H4 (cell line): ENCODE data around the gene EPHB3. TPM values are rescaled to one million over a fixed set of nuclear protein-coding genes. Genes with fewer than 3 reads are reported as not detected.

Experiments used
- DNase-seq: peaks from one replicate; pipeline ENCODE4 v3.0.0-alpha.2; 2015; ENCODE audit warnings: low spot score
- total RNA-seq: library from RNA; depleted of rRNA; stranded (reverse); fragments of >200 nt; shearing (Covaris generic); gene quantifications from 2 replicates; pipeline ENCODE4 v1.2.3, GENCODE V29; 2014

Gene EPHB3
- total RNA-seq, 1 experiment from 2014 or later: 2.0 TPM

DNA sequence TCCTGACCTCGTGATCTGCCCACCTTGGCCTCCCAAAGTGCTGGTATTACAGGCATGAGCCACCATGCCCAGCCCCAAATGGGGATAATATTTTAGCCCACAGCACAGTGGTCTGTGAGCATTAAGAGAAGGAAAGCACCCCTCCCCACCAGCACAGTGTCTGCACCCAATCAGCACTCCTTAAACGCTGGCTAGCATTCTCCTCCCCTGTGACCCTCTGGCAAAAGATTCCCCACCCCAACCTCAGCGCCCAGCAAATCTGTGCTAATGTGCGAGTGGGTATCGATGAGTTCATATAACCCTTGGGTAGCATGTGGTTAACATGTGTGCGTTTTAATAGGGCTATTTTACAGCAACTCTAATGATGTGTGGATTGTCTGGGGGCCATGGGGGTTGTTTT is 18.3 kb upstream of the EPHB3 start:
- no peak for DNase-seq

DNA sequence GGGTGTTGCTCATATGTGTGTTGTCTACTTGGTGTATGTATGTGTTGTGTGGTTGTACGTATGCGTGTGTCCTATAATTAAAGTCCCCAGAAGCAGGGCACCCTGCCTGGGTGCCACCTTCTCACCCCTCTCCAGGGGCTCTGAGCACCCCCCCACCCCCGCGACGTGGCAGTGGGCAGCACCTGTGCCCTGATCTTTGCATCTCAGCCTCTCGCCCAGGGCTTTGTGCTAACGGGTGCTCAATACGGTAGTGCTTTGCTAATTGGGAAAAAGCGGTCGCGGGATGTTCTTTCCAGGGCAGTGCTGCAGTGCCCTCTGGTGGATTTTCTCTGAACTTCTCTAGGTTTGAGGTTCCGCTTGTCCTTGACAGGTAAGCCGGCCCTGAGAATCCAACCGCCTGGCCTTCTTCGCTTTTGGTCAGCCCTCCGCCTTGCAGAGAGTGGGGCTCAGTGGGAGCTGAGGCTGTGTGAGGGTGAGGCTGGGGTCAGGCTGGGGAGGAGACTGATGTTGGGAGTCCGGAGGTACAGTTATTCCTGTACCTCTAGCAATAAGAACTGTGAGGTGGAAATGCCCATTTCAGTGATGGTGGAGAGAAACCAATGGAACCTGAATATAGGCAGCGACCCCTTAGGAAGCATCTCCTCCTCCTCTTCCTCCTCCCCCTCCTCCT is 17.6 kb upstream of the EPHB3 start:
- peak; percentile 67 for DNase-seq

GRCh38 chr3:184544513-184544861 is 17.1 kb upstream of the EPHB3 start:
- DNase-seq: no peak

GRCh38 chr3:184545769-184546168 is 15.8 kb upstream of the EPHB3 start:
- no peak for DNase-seq

GRCh38 chr3:184546252-184546651 is 15.3 kb upstream of the EPHB3 start:
- DNase-seq: no peak

GRCh38 chr3:184549796-184550577 is 11.6 kb upstream of the EPHB3 start:
- no peak for DNase-seq

- DNase-seq: no peak
Measured at GRCh38 chr3:184551103-184551502, 10.5 kb upstream of the EPHB3 start.

DNA sequence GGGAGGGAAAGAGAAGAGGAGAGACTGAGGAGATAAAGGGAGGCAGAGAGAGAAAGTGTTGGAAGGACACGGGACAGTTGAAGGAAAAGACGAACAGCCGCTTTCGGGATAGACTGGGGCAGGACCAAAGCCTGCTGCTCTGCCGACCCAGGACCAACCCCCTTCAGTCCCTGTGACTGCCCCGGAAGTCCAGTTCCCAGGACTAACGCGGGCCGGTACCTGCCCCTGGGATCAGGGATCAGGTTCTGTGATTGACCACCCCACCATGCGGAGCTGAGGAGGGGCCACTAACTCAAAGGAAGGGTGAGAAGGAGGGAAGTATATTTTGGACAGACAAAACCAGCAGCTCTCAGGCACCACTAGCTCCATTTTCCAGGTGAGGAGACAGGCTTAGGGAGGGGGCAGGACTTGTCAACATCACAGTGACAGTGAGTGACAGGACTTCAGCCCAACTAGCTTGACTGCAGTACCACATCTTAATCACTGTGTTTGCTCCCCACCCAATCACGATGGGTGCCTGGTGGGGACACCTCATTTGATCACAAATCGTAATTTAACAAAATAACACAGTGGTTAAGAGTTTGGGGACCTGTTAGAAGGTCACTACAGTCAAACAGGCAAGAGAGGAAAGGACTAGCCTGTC is 9.8 kb upstream of the EPHB3 start:
- no peak for DNase-seq

DNA sequence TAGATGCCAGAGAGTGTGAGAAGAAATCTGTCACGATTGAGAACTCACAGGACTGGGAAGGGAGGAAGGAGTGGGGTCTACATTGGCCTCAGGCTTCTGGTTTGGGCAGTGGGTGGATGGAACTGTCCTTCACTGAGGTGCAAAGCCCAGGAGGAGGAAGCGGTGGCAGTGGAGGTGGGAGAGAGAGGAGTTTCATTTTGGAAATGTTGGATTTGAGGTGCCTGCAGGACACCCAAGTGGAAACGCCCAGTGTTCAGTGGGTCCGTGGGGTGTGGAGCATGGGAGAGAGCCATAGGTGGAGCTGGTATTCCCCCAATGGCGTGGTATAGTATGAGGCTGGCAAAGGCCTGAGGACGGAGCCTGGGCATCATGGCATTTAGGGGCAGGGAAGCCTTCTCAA is 9.3 kb upstream of the EPHB3 start:
- DNase-seq: no peak

- DNase-seq: no peak
Measured at GRCh38 chr3:184552863-184553262, 8.7 kb upstream of the EPHB3 start.

- no peak for DNase-seq
Measured at GRCh38 chr3:184553385-184553784, 8.2 kb upstream of the EPHB3 start.

DNA sequence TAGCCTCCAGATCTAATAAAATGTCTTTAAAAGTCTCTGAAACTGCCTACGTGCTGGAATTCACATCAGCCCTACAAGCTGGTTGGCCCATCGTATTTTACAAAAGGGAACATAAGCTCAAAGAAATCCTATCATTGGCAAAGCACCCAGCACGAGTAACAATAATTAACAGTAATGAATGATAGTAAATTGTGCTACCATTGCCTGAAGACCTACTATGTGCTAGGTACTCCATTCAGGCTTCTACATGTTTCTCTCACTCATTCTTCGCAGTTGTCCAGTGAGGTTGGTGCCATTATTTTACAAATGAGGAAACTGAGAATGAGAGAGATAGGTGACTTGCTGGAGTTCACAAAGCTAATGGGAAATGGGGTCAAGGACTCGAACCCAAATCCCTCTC is 7.1 kb upstream of the EPHB3 start:
- DNase-seq: no peak

- no peak for DNase-seq
Measured at GRCh38 chr3:184556582-184557347, 4.8 kb upstream of the EPHB3 start.

- DNase-seq: no peak
Measured at GRCh38 chr3:184557348-184557950, 4.1 kb upstream of the EPHB3 start.

DNA sequence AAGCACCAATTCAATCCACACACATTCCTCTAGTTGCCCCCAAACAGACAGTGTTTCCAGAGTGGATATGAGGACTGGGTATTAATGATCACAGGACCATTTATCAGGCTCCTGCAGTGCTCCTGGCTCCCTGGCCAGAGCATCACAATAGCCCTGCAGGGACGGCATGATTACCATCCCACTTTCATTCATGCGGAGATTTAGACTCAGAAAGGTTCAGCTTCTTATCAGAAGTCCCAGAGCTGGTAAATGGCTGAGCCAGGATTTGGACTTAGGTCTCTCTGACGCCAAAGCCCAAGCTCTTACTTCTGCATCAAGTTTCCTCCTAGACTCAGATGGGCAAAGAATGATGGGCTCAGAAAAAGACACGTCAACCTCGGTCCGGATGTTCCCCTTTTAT is 2.9 kb upstream of the EPHB3 start:
- no peak for DNase-seq

- no peak for DNase-seq
Measured at GRCh38 chr3:184559336-184559735, 2.2 kb upstream of the EPHB3 start.

DNA sequence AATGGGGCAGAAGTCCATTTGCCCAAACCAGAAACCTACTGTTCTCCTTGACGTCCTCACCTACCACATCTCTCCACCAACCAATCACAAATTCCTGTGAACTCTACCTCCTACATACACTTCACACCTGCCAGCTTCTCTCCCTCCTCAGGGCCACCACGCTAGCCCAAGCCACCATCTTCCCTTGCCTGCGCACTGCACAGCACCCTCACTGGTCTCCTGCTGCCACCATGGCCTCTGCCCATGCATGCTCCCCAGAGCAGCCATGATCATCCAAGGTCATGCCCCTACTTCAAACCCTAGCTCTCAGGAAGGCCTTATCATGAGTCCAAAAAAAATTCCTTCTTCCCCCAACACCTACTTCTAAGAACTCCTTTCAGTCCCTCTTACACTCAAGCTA is 1.1 kb upstream of the EPHB3 start:
- DNase-seq: no peak

GRCh38 chr3:184561913-184562877 is 610 bp downstream of the EPHB3 start:
- no peak for DNase-seq

GRCh38 chr3:184562878-184563560 is 1.4 kb downstream of the EPHB3 start:
- DNase-seq: no peak

DNA sequence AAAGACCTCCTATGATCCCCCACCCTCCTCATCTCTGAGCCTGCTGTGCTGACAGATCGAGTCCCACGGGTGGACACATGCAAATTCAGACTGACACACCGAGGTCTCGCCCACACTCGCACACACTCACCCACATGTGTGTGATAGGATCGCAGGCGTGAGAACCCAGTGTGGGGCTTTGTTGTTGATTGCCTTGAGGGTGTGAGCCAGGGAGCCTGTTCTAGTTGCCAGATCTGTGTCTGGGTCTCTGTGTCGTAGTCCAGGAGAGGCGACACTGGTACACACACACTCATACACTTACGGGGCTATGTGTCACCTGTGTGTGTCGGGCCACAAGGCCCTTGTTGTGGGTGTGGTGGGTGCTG is 2.0 kb downstream of the EPHB3 start:
- DNase-seq: no peak
